GM11168 (cell line): ENCODE measurements around the gene GRIFIN.

Experiments used
- in situ Hi-C: fragments of 300-500 bp; cut with MboI; formaldehyde crosslinking; loops from one replicate; pipeline ENCODE4 v1.12.0; 2022; ENCODE audit warnings: low sequenced_read_pairs; ENCODE audit not compliant: unreplicated experiment

Gene GRIFIN

GRCh38 chr7:2476298-2476697, at the start of gene GRIFIN:
GRIFIN (minus strand) TSS chr7:2476398; CDS start chr7:2476383, 15 bp downstream.
- in situ Hi-C loops, result no loop called here

GRCh38 chr7:2524808-2525657, 48.8 kb upstream of the GRIFIN start:
- in situ Hi-C loops, result no loop called here

DNA sequence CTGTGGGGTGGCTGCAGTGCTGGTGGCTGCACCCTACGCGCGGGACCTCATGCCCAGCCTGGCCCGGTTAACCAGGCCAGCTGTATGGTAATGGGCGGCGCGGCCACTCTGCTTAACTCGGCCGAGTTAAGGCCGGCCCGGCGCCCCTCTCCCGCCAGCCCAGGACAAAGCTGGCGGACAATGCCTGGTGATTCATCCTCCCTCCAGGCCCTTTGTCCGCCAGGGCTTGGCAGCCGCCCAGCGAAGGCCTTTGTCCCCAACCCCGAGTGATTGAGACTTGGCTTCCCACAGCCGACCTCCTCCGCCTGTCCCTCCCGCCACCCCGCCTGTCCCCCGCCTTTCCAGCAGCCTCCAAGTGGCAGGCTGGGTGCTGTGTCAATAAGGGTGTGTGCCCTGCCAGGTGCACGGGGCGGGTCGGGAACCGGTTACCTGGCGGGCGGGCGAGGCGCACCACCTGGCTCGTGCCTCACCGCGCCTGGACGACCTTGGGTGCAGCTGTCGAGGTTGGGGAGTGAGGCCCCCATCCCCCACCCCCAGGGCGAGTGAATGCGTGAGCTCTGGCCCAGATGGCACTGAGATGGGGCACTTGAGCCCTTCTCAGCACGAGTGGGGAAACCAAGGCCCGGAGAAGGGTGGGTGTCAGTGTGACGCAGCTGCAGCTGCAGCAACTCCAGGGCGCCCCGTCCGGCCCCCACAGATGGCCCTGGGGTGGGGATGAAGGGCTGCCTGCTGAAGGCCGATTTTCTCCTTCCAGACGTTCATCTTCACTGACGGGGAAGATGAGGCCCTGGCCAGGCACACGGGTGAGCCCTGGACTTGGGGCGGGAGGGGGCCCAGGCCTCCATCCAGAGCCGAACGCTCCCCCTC, 48.0 kb upstream of the GRIFIN start:
- in situ Hi-C loops, result no loop called here

- in situ Hi-C loops, result no loop called here
Measured at GRCh38 chr7:2523461-2523936, 47.3 kb upstream of the GRIFIN start.

DNA sequence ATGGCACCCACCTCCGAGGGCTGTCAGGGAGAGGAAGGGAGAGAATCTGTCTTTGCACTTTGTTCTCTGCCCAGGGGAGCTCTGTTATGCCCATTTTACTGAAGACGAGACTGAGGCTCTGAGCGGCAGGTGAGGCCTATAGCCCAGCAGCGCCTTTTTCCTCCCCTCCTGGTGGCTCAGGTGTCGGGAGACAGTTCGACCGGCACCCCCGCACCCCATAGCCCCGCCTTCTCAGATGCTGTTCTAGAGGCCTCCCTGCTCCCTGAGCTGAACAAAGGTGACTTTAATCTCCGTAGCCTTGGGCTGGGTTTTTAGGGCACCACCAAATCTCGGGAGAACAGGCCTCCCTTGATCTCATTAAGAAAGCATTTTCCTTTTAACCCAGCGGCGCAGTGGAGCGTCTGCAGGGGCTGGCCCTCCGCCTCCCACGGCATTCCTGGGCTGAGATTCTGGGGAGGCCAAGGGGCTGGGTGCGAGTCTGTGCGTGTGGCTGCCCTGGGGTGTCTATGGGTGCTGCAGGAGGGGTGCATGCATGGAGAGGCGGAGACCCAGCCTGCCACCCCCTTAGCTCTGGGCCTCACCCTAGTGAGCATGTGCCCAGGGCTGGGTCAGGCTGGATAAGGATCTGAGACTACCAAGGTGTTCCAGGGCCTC, 46.7 kb upstream of the GRIFIN start:
- in situ Hi-C loops, result no loop called here

DNA sequence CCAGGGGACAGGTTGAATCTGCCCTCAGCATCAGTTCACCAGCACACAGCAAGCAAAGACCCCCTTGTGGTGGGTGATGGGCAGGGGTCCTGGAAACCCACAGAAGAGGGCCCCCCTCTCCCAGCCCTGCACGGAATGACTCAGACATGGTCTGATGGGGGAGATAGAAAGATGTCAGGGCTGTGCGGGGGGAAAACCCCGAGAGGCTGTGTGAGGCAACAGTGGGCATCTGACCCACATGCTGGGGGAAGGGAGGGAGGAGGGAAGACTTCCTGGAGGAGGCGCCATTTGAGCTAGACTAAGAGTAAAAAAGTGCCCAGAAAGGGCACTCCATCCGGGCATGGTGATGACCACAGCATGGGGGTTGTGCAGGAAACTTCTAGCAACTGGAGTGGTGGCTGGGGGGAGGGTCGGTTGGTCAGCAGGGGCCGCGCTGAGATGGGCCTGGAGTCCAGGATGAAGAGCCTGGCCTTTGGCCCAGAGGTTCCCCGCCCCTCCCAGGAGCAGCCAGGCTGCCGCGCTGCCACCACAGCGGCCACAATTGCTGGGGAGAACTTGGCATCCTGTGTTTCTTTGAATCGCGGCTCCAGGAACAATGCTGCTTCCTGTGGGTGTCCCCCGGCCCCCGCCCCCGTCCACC, 45.9 kb upstream of the GRIFIN start:
- in situ Hi-C loops, result no loop called here

- in situ Hi-C loops, result no loop called here
Measured at GRCh38 chr7:2521341-2521745, 45.1 kb upstream of the GRIFIN start.

GRCh38 chr7:2520761-2521290, 44.6 kb upstream of the GRIFIN start:
- in situ Hi-C loops, result no loop called here

DNA sequence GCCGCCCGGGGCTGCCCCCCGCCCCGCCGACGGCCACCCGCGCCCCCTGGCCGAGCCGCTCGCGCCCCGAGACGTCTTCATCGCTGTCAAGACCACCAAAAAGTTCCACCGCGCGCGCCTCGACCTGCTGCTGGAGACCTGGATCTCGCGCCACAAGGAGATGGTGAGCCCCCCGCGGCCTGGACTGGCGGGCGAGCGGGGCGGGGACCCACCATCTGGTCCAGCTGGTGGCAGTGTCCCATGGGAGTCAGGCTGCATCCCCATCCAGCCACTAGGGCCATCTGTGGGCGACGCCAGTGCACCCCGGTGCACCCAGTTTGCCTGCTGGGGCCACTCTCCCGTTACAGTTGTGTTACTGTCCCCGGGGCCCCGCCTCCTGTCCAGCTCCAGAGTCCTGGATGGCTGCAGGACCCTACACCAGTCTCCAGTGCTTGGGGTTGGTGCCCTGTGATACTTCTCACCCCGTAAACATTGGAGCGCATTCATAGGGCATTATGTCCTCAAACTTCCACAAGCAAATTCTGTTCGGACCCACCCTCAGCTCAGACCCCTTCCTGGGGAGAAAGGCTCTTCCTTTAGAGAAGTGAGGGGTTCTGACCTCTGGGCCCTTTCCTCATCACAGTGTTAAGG, 44.0 kb upstream of the GRIFIN start:
- in situ Hi-C loops, result no loop called here

DNA sequence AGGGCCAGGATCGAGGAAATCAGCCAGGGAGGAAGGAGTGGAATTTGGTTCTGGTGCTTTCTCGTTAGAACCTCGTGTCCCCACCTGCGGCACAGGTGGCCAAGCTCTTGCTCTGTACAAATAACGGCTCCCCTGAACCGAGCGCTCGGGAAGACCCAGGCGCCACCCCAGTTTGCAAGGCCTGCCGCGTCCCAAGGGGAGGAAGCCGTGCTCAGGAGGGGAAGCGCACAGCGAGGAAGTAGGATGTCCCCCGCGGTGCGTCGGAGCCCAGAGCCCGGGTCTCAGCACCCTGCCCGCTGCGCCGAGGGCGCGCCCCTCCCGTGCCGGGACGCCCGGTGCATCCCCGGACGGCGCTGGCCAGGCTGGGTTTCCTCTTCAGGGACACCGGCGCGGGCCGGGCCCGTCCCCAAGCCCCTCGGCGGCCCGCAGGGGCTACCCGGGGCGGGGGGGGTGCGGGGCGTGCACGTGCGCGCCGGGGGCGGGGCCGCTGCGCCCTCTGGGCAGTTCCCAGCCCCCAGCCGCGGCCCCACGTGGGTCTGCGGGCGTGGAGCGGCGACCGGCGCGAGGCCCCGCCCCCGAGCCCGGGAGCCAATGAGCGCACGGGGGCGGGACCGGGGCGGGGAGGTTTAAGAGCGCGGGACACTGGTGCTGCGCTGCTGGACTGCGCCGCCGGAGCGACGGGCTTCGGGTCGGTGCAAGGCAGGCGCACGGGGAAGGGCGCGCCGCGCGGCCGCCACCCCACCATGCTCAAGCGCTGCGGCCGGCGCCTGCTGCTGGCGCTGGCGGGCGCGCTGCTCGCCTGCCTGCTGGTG, 43.1 kb upstream of the GRIFIN start, which contains the start of gene LFNG:
TSS of gene LFNG (plus strand) at position 656 of the 812 bp plus-strand sequence. CDS start at position 744, 88 bp downstream.
- in situ Hi-C loops, result no loop called here

- in situ Hi-C loops, result no loop called here
Measured at GRCh38 chr7:2518737-2519118, 42.5 kb upstream of the GRIFIN start.

- in situ Hi-C loops, result no loop called here
Measured at GRCh38 chr7:2517678-2518507, 41.7 kb upstream of the GRIFIN start.

DNA sequence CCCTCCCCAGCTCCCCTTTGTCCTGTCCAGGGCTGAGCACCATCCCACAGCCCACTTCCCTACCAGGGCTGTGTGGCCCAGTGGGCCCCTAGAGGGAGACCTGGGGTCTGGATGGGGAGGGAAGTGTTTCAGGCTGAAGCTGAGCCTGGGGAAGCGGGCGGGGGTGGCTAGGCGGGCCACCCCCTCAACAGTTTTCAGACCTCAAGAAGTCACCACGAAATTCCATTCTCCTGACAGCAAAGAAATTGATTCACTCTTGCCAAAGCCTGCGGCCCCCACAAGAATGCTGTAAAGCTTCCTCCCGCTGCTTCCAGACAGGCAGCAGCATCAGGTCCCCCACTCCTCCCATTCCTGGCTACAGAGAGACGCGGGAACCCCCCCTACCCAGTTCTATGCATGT, 40.8 kb upstream of the GRIFIN start:
- in situ Hi-C loops, result no loop called here

DNA sequence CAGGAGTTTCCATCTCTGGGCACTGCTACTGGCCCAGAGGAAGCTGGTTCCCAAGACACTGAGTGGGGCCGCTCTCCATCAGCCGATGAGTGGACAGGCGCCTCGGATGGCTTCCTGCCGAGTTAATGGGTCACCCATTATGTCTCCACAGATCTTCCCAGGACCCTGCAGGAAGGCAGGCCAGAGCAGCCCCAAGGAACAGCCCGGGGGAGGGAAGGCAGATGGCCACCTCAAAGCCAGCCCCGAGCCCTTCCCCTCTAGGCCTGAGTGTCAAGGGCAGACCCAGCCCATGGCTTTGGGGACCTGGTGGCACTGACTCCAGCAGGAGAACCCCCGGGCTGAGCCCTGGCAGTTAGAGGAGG, 40.0 kb upstream of the GRIFIN start:
- in situ Hi-C loops, result no loop called here

DNA sequence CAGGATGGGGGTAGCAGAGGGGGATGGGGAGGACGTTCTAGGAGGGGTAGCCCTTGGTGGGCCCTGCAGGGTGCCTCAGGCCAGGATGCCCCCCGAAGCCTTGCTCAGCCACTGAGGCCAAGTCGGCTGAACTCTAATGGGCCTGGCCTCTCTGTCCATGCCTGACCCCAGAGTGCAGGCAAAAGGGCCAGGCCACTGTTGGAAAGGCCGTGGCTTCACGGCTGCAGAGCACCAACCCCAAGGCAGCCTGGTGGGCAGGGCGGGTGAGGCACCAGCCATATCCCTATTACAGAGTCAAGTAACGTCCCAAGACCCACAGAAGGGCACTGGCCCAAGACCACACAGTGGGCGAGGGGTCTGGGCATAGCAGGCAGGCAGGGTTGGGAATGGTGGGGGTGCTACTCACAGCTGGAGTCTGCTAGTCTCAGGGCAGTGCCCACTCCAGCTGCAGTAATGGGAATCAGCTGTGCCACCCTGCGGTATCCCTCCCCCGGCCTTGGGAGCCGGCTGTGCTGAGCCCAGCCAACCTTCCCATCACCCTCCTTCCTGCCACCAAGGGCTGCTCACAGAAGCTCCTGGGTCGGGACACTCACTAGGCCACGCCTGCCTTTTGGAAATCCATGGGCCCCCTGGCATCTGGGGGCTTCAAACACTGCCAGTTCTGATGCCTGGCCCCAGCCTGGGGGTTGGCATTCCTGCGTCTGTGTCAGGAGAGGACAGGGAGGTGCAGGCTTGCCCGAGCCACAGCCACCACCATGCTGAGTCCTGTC, 39.4 kb upstream of the GRIFIN start:
- in situ Hi-C loops, result no loop called here

GRCh38 chr7:2514473-2515423, 38.5 kb upstream of the GRIFIN start:
- in situ Hi-C loops, result no loop called here
